RPMI8226 (cell line): ENCODE data around the gene IFT27.
"Not testable (repeated sequence)": the region's sequence is repeated elsewhere in the genome, so short reads cannot be mapped to it uniquely, and the experiment has no call there.

Experiments
- DNase-seq: peaks from one replicate; pipeline ENCODE4 v3.0.0-alpha.2; 2015

IFT27 gene

DNA sequence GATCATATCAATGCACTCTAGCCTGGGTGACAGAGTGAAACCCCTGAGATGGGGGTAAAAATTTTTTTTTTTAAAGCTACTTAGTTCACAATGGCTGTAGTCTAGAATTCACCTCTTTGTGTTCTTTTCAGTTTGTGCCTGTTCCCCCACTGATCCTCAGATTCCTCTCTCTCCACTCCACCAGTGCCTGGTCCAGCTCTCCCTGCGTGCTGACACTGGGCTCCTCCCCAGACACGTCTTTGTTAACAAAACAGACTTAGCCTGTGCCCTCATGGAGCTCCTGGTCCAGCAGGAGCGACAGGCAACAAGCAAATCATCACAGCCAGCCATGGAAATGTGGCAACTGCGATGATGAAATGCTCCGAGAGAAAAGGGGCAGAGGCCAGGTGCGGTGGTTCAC is 34.0 kb downstream of the IFT27 start:
- DNase-seq: no peak

DNA sequence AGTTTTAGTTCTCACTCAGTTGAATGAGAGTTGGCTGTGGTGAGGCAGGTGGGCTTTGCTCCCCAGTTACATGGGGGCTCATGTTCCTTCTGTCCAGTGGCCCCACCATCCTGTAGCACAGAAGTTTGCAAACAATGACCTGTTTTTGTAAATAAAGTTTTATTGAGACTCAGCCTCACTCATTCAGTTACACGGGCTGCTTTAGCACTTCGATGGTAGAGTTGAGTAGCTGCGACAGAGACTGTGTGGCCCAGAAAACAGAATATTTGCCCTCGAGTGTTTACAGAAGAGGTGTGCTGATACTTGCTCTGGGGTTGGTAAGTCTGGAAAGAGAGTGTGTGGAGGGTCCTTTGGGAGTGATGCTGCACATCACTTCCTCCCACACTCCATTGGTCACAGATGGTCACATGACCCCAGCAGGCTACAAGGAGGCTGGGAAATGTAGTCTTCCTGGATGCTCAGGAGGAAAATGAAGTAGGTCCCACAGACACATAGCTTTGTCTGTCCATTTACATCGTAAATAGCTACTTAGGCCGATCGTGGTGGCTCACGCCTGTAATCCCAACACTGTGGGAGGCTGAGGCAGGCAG is 34.6 kb downstream of the IFT27 start:
- DNase-seq: peak; percentile 23

DNA sequence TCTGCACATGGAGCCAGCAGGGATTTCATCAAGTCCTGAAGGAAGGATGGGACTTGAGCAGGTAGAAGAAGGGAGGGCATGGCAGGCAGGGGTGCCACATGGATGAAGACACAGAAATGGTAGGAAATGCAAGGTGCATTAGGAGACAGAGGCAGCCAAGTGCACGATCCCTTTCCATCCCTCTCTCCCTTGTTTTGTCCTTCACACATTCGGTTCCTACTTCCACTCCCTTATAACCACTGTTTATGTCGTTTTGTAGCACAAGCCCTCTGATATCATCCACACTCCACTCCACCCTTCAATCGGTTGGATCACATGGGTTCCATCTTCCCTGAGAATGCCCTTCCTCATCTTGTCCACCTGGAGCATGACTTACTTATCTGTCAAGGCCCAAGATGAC is 35.2 kb downstream of the IFT27 start:
- no peak for DNase-seq

DNA sequence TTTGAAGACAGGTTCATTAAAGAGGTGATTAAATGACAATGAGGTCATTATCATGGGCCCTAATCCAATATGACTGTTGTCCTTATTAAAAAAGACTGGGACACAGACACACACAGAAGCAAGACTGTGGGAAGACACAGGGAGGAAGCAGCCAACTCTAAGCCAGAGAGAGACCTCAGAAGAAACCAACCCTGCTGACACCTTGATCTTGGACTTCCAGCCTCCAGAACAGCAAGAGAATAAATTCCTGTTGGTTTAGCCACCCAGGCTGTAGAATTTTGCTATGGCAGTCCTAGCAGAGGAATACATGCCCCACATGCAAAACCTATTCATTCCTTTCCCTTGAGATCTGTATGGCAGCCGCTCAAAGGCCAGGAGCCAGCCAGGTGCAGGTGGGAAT is 36.7 kb downstream of the IFT27 start:
- DNase-seq: no peak

DNA sequence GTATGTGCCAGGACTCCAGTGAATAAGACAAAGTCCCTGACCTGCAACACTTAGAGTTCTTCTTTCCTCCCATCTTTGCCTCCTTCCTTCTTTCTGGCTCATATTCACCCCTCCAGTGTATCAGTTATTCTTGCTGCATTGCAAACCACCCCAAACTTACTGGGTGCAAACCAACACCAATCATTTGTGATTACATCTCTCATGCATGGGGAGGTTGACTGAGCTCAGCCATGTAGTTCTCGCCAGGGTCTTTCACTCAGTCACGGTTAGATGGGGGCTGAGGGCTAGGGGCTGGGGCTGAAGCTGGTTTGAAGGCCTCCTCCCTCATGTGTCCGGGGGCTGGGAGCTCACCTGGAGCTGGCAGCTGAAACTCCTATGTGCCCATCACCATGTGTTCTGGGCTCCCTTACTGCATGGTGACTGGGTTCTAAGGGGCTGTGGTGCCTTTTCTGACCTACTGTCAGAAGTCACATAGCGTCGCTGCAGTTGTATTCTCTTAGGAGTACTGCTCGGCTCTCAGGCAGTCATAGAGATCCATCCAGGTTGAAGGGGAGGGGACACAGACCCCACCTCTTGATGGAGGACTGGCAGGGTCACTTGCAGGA is 37.4 kb downstream of the IFT27 start:
- no peak for DNase-seq

DNA sequence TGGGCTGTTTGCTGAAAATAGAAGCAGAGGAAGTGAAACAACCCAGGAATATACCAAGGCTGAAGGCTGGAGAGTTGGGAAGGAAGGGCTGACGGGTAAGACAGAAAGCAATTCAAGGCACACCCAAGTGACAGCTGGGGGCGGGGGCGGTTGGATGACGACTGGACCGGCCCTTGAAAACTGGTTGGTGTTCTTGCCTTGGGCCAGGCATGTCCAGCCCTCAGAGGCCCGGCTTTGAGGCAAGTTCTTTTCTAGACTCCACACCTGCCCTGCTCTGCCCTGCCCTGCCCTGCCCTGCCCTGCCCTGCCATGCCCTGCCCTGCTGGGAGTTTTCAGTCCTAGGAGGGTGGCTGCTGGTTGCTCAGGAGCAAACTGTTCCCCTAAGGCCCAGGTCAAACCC is 38.1 kb downstream of the IFT27 start:
- peak; percentile 40 for DNase-seq

DNA sequence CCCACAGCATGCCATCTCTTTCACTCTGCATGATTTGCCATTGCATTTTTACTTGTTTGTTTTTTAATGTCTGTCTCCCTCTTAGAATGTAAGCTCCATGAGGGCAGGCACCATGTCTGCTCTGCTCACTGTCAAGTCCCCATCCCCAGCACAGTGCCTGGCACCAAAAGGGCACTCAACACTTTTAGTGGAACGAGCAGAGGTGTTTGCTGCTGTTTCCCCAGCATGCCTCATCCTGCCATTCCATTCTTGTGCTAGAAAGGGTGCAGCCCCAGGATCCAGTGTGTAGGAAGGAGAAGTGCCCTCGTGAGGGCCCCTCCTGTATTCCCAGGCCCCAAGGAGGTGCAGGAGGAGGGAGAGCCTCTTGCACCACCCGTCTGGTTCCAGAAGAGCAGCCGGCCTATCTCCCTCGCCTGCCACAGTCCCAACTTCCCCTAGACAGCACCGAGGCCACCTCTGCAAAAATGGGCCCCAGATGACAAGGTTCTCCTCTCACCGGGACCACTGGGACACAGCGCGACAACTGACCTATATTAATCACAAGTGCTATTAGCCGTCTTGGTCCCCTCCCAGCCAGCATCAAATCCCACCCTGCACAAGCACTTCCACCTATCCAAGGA is 39.1 kb downstream of the IFT27 start:
- no peak for DNase-seq

DNA sequence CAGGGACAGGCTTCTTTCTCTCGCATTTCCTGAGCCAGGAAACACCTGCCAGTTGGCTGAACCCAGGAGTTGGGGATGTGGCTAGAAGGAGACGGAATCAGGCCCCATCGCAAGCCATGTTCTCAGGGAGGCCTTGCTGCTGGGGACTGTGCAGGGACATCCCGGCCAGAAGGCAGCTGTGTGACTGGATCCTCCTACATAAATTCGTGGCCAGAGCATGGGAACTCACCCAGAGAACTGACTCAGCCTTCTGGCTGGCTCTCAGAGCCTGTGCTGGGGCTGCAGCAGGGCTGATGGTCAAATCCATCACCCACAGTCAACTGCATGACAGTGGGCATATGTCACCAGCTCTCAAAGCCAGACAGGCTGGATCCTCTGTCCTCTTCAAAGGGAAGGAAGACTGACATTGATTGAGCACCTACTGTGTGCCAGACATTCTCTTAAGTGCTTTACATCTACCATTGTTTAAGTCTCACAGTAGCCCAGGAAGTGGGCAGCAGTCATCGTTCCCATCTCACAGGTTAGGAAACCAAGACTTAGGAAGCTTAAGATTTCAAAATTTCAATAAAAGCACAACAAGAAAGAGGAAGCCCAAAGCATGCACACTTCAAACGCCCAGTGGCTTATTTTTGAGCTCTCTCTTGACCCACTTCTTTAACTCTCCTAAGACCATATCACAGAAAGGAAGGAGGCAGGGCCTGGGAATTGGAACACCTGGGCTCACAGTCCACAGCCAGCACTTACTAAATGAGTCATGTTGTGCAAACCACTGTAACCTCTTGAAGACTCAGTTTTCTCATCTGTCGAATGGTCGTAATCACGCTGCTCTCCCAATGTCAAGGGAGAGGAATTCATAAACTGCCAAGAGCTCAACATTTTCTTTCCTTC is 41.5 kb downstream of the IFT27 start:
- peak; percentile 61 for DNase-seq

DNA sequence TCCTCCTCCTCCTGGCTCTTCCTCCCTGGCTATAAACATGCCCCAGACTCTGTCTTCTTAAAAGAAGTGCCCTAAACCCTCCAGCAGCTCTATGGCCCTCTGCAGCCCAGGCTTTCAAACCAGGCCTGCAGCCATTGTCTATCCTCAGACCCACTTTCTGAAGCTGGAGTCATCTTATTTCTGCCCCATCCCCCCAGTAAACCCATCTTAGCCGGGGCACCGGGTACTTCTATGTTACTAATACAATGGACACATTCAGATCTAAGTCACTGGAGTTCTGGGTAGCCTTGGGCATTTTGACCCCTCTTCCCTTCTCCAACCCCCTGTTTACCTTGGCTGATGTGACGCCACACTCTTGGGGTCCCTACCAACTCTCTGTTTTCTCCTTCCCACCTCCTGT is 42.6 kb downstream of the IFT27 start:
- DNase-seq: no peak

DNA sequence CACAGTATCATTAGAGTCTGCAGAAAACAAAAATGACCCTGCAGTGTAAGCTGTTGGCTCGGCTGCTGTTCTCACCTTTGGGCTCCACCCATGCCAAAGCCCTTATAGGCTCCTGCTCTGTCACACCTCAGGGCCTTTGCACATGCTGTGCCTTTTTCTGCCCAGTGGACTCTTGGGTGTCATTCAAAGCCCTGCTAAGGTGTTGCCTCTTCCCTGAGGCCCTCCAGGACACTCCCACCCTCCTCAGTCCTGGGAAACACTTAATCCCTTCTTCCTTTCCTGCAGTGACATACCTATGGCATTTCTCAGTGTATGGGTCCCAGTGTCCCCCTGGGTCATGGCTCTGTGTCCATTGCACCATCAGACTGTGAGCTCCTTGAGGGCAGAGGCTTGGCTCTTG is 43.3 kb downstream of the IFT27 start:
- DNase-seq: no peak

DNA sequence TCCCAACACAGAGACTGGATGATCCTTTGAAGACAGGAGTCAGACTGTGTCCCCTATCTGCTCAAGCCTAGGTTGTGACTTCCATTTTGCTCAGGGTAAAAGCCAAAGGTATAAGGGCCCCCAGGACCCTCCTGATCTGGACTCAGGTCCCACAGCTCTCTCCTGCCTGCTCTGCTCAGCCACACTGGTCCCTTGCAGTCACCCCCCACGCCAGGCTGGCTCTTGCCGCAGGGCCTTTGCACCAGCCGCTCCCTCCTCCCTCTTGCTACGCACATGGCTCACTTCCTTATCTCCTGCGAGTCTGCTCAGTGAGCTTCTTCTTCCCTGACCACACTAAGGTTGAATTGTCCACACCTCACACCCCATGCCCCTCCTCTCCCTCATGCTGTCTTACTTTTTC is 44.0 kb downstream of the IFT27 start:
- DNase-seq: no peak

DNA sequence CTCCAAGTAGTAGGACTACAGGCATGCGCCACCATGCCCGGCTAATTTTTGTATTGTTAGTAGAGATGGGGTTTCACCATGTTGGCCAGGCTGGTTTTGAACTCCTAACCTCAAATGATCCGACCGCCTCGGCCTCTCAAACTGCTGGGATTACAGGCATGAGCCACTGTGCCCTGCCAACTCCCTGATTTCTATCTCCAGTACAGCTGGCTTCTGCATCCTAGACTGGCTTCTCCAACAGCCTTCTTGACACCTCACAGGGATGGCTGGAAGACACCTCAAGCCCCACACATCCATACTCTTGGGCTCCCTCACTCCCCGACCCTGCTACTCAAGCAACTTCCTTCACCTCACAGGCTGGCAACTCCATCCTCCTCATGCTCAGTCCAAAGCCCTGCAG is 44.6 kb downstream of the IFT27 start:
- not testable (repeated sequence) for DNase-seq

DNA sequence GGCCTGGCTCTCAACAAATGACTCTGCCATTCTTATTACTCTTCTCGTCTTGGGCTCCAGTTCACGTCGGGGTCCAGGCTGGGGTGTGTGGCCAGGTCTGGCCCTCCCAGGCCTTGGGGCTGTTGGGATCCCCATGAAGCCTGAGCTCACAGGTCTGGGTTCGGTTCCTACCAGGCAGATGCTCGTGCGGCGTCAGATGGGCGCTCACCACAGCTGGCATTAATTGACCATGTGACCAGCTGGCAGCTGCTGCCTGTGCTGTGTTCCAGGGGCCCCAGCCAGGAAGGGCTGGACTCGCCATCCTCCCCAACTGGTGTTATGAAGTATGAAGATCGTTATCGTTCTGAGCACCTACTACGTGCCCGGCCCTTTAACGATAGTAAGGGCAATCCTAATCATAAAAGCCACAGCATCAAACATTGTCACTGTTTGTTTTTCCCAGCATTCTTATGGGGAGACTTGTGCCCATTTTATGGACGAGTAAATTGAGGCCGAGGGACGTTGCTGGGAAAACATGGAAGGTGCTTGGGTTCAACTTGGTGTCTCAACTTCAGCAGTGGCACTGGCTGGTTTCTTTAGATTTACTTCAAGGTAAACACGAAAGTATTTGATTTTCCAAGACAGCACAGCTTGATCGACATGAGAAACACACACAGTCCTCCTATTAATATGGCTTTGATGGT is 45.6 kb downstream of the IFT27 start:
- DNase-seq: no peak

DNA sequence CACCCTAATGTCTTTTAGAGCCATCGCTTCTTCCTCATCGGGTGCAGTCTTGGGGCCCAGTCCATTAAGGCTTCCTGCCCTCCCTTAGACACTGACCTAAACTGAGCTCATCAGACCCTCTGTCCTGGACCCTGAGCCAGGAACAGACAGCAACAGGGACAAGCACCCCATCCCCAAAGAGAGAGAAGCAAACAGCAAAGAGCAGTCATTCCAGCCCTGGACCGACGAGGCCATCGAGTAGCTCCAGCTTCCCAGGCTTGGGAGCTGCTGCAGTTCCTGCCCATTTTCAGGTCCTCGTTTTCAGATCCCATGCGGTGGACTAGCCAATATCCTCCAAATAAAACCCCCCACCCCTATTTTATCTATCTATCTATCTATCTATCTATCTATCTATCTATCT is 46.6 kb downstream of the IFT27 start:
- DNase-seq: no peak

DNA sequence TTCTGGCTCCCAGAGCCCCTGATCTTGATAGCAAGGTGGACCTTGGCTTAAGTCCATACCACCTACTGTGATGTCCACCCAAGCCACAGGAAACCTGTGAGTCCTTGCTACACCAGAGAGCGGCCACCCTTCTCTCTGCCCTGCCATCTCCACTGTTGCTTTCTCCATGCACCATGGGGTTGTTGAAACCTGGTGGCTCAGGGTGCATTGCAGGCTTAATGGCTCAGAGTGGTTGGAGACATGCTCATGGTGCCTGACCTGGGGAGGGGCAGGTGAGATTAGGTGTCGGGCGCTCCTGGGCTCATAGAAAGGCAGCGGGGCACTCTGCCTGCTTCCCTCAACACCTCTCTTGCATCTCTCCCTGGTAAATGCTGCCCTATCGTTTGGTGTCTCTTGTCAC is 47.4 kb downstream of the IFT27 start:
- DNase-seq: no peak

DNA sequence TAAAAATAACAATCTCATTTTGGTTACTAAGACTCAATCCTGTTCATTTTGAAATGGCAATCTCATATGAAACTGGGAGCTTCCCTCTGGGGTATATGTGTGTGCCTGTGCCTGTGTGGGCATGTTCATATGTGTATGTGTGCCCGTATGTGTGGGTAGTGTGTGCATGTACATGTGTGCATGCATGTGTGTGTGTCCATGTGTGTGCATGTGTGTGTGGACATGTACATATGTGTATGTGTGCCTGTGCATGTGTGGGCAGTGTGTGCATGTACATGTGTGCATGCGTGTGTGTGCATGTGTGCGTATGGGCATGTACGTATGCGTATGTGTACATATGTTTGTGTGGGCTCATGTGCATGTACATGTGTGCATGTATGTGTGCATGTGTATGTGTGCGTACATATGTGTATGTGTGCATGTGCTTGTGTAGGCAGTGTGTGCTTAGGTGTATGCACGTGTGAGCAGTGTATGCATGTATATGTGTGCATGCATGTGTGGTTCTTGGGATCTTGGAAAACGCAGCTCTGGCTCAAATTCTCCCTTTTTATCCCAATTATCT is 47.9 kb downstream of the IFT27 start:
- DNase-seq: no peak

DNA sequence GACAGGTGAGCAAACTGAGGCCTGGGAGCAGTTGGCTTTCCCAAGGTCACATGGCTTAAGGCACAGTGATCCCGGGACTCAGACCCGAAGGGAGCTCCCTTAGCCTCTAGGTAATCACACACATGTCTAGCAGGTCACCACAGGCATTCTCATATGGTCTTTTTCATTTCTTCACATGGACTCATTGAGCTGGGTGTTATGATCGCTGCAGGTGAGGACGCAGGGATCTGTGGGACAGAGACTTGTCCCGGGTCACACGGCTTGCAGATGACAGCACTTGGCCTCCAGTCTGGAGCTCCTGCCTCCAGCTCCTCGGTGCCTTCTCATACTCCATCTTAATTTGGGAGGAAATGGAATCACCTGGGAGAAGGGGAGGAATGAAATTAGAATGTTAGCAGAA is 48.8 kb downstream of the IFT27 start:
- DNase-seq: no peak

DNA sequence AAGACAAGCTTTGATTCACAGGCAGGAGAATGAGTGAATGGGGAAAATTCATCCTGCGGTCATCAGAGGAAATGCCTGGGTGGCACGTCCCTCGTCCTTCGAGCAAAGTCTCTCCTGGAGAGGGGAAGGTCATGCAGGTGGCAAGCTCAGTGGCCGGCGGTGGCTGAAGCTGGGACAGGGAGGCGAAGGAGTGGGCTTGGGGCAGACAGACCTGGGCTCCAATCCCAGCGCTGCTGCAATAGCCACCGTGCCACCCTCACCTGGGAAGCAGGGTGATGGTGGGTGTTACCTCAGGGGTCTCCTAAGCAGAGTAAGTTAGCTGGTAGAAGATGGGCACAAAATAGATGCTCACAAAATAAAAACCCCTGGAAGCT is 49.9 kb downstream of the IFT27 start:
- no peak for DNase-seq

DNA sequence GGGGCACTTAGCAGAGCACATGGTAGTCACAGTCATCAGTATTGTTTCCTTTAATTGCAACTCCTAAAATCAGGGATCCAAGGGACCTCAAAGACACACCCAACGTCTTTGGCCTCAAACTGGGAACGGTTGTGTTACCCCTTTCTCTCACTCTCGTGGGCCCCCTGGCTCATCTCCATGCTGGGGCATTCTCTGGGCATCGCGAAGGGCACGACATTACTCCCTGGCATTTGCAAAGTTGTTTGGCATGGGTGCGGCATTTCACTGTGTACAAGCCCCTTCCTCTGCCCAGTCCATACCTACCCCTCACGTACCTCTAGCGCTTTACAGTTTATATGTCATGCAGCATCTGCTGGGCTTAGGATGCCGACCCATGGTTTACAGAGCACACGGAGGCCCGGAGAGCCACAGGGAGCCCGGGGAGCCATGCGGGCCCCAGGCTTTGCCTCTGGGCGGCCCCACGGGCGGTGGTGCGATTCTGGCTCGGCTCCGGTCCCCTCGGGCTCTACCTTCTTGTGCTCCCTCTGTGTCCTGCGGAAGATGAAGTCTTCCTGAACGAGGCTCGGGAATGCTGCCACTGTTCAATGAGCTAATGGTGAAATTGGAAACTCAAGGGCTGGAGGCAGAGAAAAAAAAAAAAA is 50.4 kb downstream of the IFT27 start:
- DNase-seq: no peak

DNA sequence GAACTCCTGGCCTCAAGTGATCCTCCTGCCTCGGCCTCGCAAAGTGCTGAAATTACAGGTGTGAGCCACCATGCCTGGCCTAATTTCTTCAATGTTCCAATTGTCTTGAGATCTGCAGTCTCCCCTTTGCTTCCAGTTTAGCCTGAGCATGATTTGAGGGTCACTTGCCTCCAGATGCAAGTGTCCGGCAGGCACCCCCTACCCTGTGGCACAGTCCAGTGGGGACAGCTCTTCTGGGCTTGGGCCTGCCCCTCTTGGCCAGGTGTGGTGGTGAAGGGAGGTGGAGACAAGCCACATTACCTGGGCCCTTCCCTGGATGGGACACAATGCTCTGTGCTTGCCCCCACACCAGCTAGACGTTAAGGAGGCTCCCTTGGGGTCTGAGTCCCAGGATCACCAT is 51.1 kb downstream of the IFT27 start:
- DNase-seq: no peak

DNA sequence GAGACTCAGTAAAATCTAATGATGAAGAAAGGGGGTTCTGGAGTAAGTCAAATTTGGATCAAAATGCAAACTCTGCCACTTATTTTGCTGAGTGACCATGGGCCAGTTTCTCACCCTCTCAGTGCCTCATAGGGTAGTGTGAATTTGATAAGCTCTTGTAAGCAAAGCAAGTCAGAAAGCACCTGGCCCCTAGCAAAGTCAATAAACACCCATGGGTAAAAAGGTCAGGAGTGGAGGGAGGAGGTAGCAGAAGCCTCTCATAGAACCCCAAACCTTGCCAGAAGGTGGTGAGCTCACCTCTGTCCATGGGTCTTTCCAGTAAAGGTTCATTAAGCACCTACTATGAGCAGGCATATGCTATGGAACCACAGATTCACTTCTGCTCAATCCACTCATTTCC is 53.9 kb downstream of the IFT27 start:
- DNase-seq: no peak

DNA sequence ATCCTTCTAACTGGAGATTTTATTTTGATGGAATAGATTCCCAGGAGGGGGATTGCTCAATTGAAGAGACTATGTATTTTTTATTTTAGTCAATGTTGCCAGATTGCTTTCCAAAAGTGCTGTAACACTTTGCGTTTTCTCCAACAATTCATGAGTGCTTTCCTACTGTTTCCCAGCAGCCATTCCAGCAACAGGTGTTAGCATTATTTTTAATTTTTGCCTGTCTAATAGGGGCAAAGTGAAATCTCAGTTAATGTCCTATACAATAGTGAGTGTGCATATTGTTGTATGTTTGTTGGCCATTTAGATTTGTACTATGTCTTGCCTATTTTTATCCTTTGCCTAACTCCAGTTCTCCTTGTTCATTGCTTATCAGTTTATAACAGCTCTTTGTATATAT is 60.3 kb downstream of the IFT27 start:
- DNase-seq: no peak

DNA sequence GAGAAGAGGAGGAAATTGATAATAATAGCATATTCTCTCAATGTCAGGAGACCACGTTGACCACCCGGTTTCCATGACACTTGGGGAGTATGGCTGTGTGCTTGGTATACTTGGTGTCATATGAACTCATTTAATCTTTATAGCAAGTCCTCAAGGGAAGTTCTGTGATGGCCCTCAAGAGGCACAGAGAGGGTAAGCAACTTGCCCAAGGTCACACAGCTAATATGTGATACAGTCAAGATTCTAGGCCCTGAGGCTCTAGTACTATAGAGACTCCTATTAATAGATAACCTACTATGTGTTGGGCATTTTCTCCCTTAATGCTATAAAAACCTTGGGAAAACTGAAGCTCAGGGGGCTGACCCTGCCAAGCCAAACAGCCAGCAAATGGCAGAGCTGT is 61.8 kb downstream of the IFT27 start:
- DNase-seq: no peak
